HG02970 (cell line): ENCODE results near the gene JCAD.

Source experiments
- ATAC-seq: cut with Tn5 transposase; IDR thresholded peaks from one replicate; pipeline ENCODE4 v1.9.1; 2021; ENCODE audit warnings: mild to moderate bottlenecking, moderate library complexity, moderate number of reproducible peaks; ENCODE audit not compliant: unreplicated experiment, low FRiP score

The JCAD gene

GRCh38 chr10:30073767-30074060, 14.3 kb upstream of the JCAD start:
- no peak for ATAC-seq

DNA sequence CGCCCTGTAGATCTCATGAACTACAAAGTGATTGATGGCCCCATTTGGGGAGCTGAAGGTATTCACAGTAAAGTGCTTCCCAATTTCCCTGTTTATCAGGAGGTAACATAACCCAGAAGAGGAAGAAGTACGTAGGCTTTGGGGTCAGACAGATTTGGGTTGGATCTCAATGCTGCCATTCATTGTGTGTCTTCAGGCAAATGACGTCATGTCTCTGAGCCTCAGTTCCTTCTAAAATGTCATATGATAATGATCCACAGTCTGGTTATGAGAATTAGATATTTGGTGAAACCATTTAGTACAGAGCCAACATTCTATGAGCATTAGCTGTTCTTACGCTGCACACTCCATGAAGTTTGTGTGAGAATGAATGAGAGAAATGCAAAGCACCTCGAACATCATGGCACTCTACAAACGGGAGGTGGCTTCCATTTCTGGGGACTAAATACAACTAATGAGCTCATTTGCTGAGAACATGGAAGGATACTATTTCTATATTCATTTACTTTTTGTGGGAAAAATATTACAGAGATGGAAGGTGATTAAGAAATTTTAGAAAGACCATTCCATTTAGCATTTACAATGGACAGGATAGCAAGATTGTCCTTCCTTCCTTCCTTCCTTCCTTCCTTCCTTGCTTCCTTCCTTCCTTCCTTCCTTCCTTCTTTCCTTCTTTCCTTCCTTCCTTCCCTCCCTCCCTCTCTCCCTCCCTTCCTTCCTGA, 13.8 kb upstream of the JCAD start:
- no peak for ATAC-seq

GRCh38 chr10:30072068-30072467, 12.7 kb upstream of the JCAD start:
- ATAC-seq, result no peak

DNA sequence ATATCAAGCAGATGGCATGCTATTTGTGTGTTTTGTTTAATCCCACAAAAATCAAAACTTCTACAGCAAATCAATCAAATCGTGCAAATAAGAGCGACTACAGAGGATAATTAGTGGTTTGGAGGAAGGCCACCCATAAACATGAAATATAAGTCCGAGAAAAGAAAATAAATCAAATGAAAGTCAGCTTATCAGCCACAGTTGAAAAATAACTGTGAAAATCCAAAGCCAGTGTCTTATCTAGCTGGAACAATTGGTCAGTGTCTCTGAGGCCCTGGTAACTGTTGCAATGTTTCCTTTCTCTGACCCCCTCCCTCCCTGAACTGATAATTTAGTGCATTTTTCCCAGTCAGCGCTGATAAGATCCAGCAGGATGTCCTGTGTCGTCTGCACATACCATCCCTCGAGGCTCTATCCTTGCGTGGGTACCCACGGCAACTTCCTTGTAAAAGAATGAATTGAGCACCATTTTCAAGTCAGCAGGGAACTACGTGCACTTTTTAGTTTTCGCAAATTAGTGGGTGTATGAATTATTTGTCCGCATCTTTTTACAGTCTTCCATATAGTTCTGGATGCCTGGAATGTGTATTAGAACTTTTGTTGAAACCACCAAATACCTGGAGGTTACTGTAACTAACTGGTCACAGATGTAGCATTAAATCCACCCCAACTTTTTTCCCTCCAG, 10.8 kb upstream of the JCAD start:
- no peak for ATAC-seq

- ATAC-seq, result no peak
These were observed 9.3 kb upstream of the JCAD start for GRCh38 chr10:30068492-30069223.

GRCh38 chr10:30063099-30063498, 3.7 kb upstream of the JCAD start:
- no peak for ATAC-seq

DNA sequence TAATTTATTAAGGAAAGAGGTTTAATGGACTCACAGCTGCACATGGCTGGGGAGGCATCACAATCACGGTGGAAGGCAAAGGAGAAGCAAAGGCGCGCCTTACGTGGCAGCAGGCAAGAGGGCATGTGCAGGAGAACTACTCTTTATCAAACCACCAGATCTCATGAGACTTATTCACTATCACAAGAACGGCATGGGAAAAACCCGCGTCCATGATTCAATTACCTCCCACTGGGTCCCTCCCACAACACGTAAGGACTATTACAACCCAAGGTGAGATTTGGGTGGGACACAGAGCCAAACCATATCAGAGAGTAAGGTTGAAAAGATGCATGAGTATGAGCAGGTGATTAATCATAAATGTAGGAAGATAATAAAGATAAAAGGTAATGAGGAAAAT, 3.2 kb upstream of the JCAD start:
- ATAC-seq, result no peak

GRCh38 chr10:30062090-30062489, 2.7 kb upstream of the JCAD start:
- ATAC-seq, result no peak

DNA sequence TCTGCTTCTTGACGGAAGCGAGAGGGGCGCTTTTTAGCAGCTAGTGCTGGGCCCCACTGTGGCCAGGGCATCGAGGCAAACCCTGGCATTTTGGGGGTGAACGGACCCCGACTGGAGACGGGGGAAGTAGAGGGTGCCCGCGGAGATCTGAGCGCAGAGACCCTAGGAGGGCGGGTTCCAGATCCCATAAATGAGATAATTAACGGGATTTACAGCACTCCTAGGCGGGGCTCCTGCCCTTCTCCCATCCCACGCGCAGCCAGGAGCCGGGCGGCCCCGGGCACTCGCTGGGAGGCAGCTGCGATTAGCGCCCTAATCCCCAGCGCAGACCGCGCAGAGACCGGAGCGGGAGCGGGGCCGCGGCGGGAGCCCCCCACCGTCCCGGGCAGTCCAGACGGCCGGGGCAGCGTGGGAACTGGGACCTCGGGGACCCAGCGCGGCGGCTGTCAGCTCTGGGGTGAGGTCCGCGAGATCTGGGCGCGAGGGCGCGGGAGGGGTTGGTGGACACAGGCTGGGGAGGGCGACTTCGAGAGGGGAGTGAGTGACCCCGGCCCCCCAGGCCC, 735 bp downstream of the JCAD start:
- peak; percentile 28 for ATAC-seq

DNA sequence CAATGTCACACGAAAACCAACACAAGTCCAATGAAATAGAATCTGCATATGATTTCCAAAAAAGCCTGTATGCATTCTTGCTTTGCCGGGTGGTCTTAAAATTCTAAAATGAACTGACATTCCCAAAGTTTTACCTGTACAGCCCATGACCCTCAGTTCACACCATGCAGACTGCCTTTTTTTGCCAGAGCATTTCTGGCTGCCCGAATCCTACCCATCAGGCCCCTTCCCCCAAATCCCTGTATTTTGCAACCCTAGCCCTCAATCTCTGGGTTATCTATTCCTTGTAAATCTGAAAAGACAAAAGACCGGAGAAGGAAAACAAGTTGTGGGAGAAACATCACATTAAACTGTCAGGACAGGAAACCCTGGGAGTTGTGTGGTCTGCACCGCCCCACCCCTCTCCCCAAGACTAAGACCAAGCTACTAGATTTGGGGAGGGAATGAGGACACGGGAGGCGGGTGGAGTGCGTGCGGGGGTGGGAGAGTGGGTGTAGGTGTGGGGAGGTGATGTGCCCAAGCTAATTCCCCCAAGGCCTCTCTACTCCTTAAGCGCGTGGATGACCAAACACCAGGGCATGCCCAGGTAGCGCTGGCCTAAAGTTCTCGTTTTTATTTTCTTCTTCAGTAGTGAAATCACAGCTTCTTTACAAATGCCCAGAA, 1.4 kb downstream of the JCAD start:
- ATAC-seq, result no peak

DNA sequence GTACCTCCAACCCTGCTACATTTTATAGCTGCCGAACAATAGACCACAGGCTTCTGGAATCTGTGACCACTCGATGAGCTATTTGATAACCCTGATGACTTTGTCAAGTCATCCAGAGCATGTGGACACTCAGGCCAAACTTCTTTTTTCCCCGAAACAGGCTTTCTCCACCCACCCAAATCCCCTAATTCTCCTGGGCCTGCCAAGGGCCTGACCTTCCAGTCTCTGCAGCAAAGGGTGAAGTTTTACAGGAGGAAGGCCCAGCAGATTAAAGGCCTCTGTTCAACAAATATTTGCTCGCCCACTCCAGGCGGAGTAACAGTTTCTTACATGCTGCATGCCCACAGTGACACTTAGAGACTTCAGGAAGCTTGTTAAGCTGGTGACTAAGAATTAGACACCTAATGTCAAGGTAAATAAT, 2.0 kb downstream of the JCAD start:
- ATAC-seq, result no peak

- ATAC-seq, result no peak
These were observed 2.5 kb downstream of the JCAD start for GRCh38 chr10:30056767-30057355.

DNA sequence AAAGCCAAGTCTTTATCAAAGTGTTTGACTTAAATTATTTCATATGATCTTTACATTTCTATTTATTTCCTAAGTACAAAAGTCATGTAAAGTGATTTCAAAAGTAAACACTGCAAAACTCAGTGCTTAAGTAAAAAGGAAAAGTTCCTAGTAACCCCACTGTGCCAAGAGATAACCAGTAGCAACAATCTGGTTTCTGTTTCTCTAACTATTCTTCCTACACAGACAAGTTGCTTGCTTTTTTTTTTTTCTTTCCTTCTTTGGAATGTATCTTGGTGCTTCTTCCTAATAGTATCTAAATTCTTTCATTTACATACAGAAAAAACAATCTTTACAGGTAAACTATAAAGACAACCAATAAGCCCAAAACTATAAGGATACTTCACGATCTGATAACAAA, 3.1 kb downstream of the JCAD start:
- no peak for ATAC-seq

DNA sequence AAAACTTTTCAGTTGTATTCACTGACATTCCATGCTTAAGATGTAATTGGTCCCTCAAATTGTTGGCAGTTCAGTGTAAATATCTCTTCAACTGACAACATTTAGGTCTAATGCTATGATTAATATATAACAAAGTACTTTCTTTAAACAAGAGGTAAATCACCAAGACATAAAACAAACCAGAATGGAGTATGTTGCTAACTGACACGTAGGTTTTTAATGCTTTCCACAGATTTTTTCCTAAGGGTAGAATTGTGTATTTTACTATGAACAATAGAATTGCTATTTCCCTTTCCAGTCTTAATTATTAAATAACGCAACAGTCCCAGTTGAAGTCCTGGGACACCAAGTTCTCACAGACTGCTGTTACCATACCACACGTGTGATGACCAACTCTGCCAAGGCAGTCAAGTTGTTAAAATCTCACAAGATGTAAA, 4.1 kb downstream of the JCAD start:
- ATAC-seq, result no peak

GRCh38 chr10:30052062-30052461, 7.3 kb downstream of the JCAD start:
- ATAC-seq, result no peak

GRCh38 chr10:30051220-30051619, 8.2 kb downstream of the JCAD start:
- no peak for ATAC-seq

GRCh38 chr10:30050411-30050810, 9.0 kb downstream of the JCAD start:
- no peak for ATAC-seq

DNA sequence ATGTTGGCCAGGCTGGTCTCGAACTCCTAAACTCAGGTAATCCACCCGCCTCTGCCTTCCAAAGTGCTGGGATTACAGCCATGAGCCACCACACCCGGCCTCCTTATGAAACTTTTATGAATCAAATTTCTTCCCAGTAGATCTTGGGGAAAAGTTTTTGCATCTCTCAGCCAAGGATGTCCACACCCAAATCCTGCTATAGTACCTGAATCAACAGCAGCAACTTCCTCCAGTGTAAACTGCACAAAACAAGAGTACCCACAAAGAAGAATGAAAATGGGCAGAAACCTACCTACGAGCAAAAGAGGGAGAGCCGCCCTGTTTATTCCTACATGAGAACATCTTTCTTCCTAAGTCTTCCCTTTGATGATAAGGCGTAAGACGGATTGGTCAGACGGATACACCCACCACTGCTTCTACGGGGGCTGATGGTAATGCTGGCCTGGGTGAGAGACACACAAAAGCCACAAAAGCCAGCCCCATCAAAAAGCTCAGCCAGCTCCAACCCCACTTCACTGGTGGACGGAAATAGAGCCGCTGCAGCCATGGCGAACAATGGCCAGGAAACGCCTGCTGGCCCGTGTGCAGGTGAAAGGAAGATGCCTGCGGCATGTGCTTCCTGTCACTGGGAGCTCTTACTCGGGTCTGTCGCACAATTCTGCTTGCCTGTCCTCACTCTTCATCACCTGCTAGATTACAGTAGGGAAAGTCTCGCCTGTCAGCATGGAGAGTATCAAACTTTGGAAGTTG, 10.4 kb downstream of the JCAD start:
- ATAC-seq, result no peak

DNA sequence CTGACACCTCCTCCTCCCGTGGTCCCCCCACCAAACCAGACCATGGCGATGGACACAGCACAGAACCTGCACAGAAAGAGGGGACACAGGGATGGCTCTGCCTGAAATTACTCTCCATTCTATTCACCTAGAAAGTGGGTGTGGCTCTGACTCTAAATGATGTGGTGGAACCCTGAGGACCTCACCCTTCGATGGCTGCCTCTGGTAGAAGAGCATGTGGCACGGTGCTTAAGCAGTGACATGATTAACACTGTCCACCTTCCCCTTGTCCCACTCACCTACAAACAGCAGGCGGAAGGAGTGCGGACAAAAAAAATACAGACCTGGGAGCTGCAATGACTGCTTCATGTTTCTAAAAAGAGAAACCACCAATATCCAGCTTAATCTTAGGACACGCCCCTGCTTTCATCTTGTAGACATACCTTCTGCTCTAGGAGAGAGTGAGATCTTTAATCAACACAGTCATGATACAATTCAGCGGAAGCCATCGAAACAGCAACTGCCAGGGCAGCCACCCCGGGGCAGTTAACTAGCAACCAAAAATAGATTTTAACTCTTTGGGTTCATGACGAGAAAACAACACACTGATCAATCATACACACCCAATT, 11.4 kb downstream of the JCAD start:
- no peak for ATAC-seq
